GM18502 (cell line): ENCODE measurements around the gene COX14.
"Not testable (repeated sequence)": the region's sequence is repeated elsewhere in the genome, so short reads cannot be mapped to it uniquely, and the experiment has no call there.

Source experiments
- ATAC-seq: cut with Tn5 transposase; IDR thresholded peaks from one replicate; pipeline ENCODE4 v1.9.1; 2021; ENCODE audit warnings: mild to moderate bottlenecking; ENCODE audit not compliant: unreplicated experiment, poor library complexity

COX14 gene

GRCh38 chr12:50107416-50108268 lies 4.4 kb upstream of the COX14 start:
- ATAC-seq = no peak

DNA sequence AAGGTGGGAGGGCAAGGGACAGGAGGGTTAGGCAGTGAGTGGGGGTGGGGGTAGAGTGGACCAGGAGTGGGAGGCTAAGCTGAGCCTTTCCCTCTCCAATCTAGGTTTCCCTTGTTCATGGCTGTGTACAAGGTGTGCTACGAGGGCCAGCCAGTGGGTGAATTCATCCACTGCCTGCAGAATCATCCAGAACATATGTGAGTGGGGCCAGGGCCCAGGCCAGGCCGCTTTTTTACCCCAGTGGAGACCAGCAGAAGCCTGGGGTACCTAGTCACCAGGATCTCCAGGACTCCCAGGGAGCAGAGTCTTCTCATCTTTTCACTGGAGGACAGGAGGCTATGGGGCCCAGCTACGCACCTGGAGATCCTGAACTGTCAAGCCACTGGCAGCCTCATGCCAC lies 2.7 kb upstream of the COX14 start:
- no peak for ATAC-seq

GRCh38 chr12:50110127-50110761 lies 1.8 kb upstream of the COX14 start:
- no peak for ATAC-seq

GRCh38 chr12:50110762-50111351 lies 1.2 kb upstream of the COX14 start:
- no peak for ATAC-seq

DNA sequence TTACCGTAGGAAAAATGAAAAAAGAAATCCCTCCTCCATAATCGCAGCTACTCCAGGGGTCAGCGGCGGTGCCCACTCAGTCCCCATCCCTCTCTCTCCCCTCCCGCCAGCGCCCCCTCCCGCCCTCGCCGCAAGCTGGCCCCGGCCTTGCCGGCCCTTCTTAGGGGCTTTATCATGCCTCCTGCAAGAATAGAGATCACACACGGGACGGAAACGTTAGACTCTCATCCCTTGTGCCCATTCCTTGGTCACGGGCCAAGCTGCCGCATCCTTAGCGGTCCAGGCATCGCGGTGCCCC lies 692 bp upstream of the COX14 start:
- ATAC-seq = no peak

DNA sequence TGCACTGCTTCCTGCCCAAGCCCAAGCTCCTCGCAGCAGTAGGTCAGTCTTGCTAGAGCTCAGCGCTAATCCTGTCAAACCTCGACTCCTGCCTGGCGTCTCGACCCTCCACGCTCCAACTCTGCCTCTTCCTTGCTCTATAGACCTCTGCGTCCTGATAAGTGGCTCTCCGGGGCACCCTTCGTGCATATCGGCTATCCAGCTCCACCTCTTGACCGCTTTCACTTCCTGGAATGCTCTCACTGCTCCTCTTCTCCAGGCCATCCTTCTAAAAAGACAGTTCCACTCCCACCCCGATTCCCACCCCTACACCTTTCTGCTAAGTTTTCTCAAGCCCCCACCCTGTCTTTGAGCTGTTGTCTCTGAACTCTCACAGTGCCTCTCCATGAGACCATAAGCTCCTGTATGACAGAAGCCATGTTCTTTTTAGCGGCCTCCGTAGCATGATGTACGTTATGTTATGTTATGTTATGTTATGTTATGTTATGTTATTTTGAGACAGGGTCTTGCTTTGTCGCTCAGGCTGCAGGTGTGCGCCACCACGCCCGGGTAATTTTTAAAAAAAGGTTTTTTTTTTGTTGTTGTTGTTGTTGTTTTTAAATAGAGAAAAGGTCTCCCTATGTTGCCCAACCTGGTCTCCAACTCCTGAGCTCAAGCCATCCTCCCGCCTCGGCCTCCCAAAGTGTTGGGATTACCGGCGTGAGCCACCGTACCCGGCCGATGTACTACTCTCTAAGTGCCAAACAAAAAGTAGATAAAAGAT lies 601 bp downstream of the COX14 start:
- no peak for ATAC-seq

- ATAC-seq = no peak
Observed at GRCh38 chr12:50117057-50117622, 5.1 kb downstream of the COX14 start.

GRCh38 chr12:50119387-50119786 lies 7.4 kb downstream of the COX14 start:
- no peak for ATAC-seq

GRCh38 chr12:50120521-50120920 lies 8.5 kb downstream of the COX14 start:
- no peak for ATAC-seq

- ATAC-seq = no peak
Observed at GRCh38 chr12:50120953-50121352, 8.9 kb downstream of the COX14 start.

GRCh38 chr12:50121641-50122040 lies 9.6 kb downstream of the COX14 start:
- ATAC-seq = no peak

- ATAC-seq = no peak
Observed at GRCh38 chr12:50123203-50123602, 11.2 kb downstream of the COX14 start.

GRCh38 chr12:50127546-50127945 lies 15.5 kb downstream of the COX14 start:
- ATAC-seq = no peak

DNA sequence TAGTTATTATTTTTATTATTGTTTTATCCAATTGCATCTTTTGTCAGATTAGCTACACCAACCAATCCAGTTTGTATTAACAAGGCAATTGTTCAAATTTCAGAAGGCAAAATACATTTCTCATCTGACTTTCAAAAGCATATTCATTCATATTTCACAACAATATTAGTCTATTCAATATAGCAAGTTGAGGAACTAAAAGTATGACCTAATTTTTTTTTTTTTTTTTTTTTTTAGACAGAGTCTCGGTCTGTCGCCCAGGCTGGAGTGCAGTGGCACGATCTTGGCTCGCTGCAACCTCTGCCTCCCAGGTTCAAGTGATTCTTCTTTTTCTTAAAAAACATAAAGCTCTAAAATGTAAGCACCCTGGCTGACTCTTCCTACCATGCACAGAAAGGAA lies 17.3 kb downstream of the COX14 start:
- no peak for ATAC-seq

GRCh38 chr12:50132505-50133135 lies 20.6 kb downstream of the COX14 start:
- ATAC-seq = no peak

- no peak for ATAC-seq
Observed at GRCh38 chr12:50142993-50143392, 31.0 kb downstream of the COX14 start.

DNA sequence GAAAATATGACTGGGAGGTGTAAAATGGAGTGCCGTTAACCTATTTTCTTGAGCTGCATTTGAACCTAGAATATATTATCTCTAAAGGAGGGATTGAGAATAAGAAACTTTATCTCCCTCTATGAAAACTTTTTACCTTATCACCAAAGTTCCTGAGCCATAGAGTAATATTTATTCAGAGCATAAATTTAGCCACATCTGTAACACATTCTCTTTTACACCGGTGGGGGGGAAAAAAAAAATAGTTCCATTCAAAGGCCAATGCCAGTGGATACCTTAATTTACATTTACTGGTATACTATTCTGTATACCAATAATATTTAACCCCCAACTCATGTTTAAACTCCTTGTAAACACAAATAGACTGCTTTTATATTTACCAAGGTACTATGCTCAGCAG lies 33.4 kb downstream of the COX14 start:
- ATAC-seq = no peak

- ATAC-seq = no peak
Observed at GRCh38 chr12:50147281-50147680, 35.2 kb downstream of the COX14 start.

DNA sequence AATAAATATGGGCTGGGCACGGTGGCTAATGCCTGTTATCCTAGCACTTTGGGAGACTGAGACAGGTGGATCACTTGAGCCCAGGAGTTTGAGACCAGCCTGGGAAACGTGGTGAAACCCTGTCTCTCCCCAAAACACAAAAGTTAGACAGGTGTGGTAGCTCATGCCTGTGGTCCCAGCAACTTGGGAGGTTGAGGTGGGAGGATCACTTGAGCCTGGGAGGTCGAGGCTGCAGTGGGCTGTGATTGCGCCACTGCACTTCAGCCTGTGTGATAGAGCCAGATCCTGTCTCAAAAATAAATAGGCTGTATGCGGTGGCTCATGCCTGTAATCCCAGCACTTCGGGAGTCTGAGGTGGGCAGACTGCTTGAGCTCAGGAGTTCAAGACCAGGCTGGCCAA lies 36.0 kb downstream of the COX14 start:
- ATAC-seq = not testable (repeated sequence)

DNA sequence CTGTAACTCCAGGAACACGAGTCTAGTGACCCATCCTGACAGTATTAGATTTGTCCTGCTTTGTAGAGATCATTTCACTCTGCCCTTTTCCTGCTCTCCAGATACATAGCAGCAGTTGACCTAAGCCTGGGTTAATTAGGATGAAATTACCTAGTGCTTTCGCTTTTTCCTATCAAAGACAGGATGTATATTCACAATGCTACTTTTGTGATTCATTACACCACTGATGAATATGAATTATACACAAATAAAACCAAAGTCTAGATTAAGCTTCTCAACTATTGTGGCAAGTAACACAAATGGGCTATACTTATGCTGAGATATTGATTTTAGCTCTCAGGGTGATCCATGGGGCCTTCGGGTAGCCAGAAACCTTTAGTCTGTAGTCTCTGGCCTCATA lies 37.3 kb downstream of the COX14 start:
- ATAC-seq = no peak
